Stimulated activated CD4-positive, alpha-beta T cell treated with anti-CD3 and anti-CD28 coated beads, TNF-alpha, amount 100 ng/mL, for 24 hours (primary cell): ENCODE results near the gene RUNX2.
"Not testable (repeated sequence)": the region's sequence is repeated elsewhere in the genome, so short reads cannot be mapped to it uniquely, and the experiment has no call there.

Source experiments
- DNase-seq, 3 experiments: peaks; one replicate each; pipeline ENCODE4 v3.0.0-alpha.2; 2020; ENCODE audit warnings: low read depth in 3 of 3

Gene RUNX2

GRCh38 chr6:45327956-45328522 is at the start of gene RUNX2:
Gene RUNX2, plus strand, starts transcription at chr6:45328330. Its CDS starts 397 bp downstream, at chr6:45328727.
- DNase-seq = no peak

GRCh38 chr6:45278367-45278766 is 49.8 kb upstream of the RUNX2 start:
- DNase-seq = no peak

DNA sequence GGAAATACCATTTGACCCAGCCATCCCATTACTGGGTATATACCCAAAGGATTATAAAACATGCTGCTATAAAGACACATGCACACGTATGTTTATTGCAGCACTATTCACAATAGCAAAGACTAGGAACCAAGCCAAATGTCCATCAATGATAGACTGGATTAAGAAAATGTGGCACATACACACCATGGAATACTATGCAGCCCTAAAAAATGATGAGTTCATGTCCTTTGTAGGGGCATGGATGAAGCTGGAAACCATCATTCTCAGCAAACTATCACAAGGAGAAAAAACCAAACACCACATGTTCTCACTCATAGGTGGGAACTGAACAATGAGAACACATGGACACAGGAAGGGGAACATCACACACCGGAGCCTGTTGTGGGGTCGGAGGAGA is 41.4 kb upstream of the RUNX2 start:
- DNase-seq = not testable (repeated sequence)

GRCh38 chr6:45289751-45290514 is 38.2 kb upstream of the RUNX2 start:
- DNase-seq = no peak

GRCh38 chr6:45293306-45293705 is 34.8 kb upstream of the RUNX2 start:
- no peak for DNase-seq

GRCh38 chr6:45294065-45294701 is 33.9 kb upstream of the RUNX2 start:
- DNase-seq = not testable (repeated sequence)

DNA sequence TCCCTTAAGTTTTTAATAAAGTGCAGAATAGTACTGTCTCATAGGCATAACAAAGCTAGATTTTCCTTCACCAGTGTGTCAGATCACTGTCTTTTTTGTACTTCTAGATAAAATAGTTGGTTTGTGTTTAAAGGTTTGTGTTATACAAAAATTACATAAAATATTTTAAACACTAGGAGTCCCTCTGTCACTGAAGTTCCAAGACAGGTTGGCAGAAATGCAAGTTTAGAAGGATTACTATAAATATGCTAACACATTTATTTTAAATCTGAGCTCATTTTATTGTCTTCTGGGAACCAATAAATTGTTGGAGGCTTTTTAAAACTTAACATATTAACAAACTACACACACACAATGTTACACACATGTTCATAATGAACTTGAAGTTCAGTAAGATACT is 30.8 kb upstream of the RUNX2 start:
- no peak for DNase-seq

GRCh38 chr6:45299096-45299581 is 29.0 kb upstream of the RUNX2 start:
- no peak for DNase-seq

DNA sequence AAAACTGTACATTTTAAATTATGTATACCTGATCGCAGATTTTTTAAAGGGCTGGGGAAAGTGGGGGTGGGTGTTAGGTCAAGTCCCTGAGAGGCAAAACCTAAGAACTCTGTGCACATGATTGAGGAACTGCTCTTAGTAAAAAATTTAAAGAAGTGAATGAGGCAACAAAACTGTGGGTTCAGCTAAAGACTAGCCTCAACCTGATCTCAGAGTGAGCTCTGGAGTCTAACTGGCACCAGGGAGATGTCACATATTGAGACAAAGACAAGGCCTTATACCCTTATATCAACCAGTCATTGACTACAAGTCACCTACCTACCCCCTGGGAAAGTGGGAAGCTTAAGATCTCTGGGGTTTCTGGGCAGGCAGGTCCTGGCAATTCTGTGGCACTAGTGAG is 27.4 kb upstream of the RUNX2 start:
- no peak for DNase-seq

DNA sequence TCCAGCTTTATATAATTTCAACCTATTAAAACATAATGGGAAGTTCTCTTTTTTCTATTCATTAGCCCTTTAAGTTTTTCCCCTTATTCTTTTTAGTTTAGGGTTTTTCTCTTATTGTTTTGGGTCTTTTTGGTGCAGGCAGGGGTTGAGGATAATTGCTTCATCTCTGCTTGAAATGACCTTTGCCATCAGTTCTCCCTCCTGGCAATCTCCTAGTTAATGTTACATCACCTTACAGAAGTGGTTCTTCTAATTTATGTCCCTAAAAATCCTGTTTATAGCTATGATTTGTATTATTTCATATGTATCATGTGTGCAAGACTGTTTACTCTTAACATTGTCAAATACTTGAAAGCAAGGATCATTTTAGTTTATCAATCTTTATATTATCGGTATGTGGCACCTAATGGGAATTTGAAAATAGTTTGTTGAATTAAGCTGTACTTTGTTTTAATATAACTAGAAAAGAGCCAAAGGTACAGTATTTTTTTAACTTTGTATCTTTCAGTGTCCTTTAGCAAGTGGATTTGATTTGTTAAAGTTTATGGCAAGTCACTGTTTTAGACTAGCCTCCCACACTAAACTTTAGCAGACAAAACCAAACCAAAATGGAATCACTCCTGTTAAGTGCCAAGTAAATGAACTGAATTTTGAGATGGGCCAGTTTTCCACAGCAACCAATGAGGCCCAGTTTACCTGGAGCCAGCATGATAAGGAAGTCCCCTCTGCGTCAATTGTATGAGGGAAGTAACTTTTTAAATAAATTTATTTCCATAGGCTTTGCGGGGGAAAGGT is 26.6 kb upstream of the RUNX2 start:
- DNase-seq = no peak

DNA sequence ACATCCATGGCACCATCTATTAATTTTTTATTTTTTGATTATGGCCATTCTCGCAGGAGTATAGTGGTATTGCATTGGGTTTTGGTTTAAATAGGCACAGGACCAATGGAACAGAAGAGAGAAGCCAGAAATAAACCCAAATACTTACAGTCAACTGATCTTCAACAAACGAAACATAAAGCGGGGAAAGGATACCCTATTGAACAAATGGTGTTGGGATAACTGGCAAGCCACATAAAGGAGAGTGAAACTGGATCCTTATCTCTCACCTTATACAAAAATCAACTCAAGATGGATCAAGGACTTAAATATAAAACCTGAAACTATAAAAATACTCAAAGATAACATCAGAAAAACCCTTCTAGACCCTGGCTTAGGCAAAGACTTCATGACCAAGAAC is 25.3 kb upstream of the RUNX2 start:
- DNase-seq = no peak

GRCh38 chr6:45305546-45305945 is 22.6 kb upstream of the RUNX2 start:
- DNase-seq = no peak

- no peak for DNase-seq
These were observed 17.9 kb upstream of the RUNX2 start for GRCh38 chr6:45310118-45310788.

- DNase-seq = no peak
These were observed 14.0 kb upstream of the RUNX2 start for GRCh38 chr6:45314146-45314545.

DNA sequence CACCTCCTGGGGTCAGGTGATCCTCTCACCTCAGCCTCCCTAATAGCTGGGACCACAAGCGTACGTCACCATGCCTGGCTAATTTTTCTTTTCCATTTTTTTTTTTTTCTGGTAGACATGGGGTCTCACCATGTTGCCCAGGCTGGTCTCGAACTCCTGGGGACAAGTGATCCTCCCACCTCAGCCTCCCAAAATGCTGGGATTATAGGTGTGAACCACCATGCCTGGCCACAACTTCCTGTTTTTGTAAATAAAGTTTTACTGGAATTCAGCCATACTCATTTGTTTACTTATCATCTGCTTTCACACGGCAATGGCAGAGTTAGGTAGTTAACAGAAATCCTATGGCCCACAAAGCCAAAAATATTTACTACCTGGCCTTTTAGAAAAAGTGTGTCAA is 7.8 kb upstream of the RUNX2 start:
- DNase-seq = no peak

DNA sequence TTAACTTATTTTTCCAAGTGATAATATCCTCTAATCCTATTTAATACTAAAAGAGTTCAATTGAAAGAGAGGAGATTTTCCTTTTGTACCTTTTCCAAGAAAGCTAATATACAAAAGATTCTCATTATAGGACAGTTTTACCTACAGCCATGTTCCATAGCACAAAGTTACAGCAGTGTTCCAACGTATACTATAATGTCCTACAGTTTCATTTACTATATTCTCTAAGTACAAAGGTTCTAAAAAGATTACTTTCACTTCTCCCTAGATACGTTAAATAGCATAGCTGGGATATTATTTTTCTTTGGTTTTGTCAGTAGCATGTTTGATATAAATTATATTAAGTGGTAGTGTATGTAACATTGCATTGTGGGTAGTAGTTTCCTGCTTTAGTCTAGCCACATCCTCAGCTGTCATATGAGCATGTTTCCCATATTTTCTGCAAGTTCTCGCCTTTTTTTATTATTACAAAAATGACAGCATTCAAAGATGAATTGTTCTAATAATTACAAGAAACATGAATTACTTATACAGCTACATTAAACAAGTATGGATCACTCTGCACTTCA is 4.4 kb upstream of the RUNX2 start:
- no peak for DNase-seq

- DNase-seq = no peak
These were observed 1.3 kb upstream of the RUNX2 start for GRCh38 chr6:45326698-45327417.

GRCh38 chr6:45328523-45328922 is 393 bp downstream of the RUNX2 start:
- DNase-seq = no peak

- no peak for DNase-seq
These were observed 16.8 kb downstream of the RUNX2 start for GRCh38 chr6:45344900-45345299.

DNA sequence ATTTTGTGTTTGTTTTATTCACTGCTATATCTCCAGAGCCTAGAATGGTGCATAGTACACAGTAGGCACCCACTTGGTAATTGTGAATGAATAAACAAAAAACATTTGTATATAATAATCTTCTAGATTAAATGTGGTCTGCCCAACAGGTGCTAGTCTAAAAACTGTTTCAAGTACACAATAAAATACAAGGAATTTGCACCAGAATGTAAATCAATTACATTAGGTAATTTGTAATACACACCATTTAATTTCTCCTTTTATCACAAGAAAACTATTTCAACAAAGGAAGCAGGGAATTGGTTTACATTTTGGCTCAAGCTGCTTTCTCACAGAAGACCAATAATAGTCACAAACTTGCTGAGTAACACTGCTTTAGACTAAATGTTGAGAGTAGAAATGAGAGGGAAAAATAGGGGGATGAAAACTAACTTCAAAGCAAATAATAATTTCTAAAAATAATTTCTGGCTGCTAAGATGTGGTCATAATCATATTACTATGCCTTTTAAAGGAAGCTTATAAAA is 22.1 kb downstream of the RUNX2 start:
- DNase-seq = no peak
